ENCODE results near the gene PDXDC1.
"Not testable (repeated sequence)": the region's sequence is repeated elsewhere in the genome, so short reads cannot be mapped to it uniquely, and the experiment has no call there.

The PDXDC1 gene

DNA sequence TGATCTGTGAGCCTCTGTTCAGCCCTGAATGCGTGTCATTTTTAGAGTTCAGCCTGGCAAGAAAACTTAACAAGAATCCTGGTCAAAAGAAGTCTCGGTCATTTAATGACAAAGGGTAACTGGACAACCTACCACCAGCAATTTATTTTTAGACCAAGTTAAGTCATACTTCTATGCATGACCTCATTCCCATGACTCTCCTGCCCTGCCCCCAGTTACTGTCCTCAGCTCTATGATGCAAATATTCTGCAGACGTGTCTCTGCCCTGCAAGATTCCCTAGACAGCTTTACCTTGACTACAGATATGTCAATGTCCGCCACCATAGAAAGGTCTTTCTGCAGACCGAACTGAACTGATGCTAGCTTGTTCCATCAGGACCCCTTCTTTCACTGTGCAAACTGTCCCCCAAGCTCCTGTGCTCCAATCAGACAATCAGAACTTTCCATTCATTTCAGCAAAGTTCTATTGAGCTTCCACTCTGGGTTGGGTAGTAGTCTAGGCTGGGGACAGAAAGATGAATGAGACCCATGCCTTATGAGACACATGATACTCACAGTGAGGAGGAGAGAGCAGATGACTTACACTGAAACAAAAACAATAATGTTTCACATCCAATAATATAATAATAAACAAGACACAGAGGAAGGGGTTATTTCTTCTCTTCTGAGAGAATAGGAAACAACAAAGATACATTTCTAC, 194.3 kb downstream of the PDXDC1 start:
- not testable (repeated sequence) for DNase-seq

DNA sequence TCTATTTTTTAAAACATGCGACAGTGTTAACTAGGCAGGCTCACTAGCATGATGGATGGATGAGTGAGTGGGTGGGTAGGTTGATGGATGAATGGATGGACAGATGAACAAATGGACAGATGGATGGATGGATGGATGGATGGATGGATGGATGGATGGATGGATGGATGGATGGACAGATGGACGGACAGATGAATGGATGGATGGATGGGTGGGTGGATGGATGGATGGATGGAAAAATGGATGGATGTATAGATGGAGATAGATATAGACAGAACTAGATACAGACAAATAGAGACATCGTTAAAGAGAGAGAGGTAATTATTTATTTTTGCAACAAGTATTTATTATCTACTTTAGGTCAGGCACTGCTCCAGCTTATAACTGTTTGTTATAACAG, 205.1 kb downstream of the PDXDC1 start:
- not testable (repeated sequence) for DNase-seq

DNA sequence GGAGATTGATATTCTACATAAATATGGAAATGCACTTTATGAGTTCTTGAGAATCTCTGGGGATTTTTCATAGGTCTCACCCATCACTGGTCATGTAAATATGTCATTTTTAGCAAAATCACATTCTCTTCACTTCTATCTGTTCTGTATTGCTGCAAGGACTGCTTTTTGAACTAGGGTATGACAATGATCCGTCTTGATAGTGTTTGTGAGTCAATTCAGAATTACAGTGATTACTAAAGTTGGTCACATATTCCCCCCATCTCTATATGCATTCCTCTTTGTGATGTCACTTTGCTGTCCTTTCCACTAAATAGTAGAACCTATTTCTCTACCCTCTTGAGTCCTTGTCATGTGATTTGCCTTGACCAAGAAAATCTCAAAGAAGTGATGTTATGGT, 206.1 kb downstream of the PDXDC1 start:
- DNase-seq: not testable (repeated sequence)

DNA sequence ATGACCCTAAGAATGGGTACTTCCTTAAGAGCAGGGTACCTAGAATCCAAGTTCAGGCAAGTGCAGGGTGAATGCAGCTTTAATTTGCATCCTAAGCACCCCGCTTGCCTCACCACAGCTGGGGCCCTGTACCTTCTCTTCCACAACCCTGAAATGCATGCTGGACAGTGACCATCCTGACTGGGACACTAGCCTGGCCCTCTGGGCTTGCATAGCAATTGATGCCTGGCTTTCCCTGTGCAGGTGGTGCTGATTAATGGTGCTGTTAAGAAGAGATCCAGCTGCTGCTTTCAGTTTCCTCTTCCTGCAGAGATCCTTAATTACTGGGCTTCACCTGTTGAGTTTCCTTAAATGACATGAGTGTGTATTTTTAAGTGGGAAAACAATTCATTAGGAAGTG, 209.2 kb downstream of the PDXDC1 start:
- DNase-seq: not testable (repeated sequence)

All from NCI-H1105 (cell line).